ENCODE results near the gene RFX2.

GRCh38 chr19:6100284-6100915 lies 9.9 kb downstream of the RFX2 start:
- TF ChIP-seq POLR2A (IDR thresholded peaks at IDR 0.05; ENCODE audit: low read depth, low read length), result no peak
- TF ChIP-seq TAF1 (IDR thresholded peaks at IDR 0.05; ENCODE audit: borderline replicate concordance, low read depth, low read length), result no peak
